IMR-90 (cell line): ENCODE results near the gene DLD. TPM values are rescaled to one million over a fixed set of nuclear protein-coding genes. Genes with fewer than 3 reads are reported as not detected.

ENCODE experiments used
- ATAC-seq: fragments of 200-7000 bp; cut with Tn5 transposase; 2 replicates; pipeline ENCODE4 v1.9.1; 2020; ENCODE audit warnings: low read depth, mild to moderate bottlenecking, moderate library complexity
- BruUV-seq: library from RNA; stranded (reverse); fragments of 400-500 nt; replicated peaks from 2 replicates; lab custom pipeline; 2021; lab: Mats Ljungman, UMichigan
- CTCF ChIA-PET: fragments of 300-600 bp; formaldehyde crosslinking; extraction: SDS; loops from one replicate; lab custom pipeline; 2021; ENCODE audit warnings: antibody characterized with exemption; lab: Yijun Ruan, JAX
- POLR2A ChIA-PET: fragments of 300-600 bp; sonication (Branson Sonifier 250); formaldehyde crosslinking; loops from one replicate; lab custom pipeline; 2022; ENCODE audit warnings: antibody characterized with exemption; ENCODE audit not compliant: unreplicated experiment; lab: Charles Lee
- DNase-seq: peaks from one replicate; pipeline ENCODE4 v3.0.0; 2013
- H2AFZ ChIP-seq: replicated peaks from 2 replicates; pipeline ENCODE3; 2013; ENCODE audit warnings: low read length, mild to moderate bottlenecking; ENCODE audit not compliant: poor library complexity
- H2AK5ac ChIP-seq: 2 replicates; pipeline ENCODE4 v1.6.1; 2013; ENCODE audit warnings: low read depth, low read length, inconsistent platforms
- H2AK9ac ChIP-seq: replicated peaks from 2 replicates; pipeline ENCODE3; 2013; ENCODE audit warnings: mild to moderate bottlenecking, low read depth, low read length, moderate library complexity; ENCODE audit not compliant: poor library complexity
- H2BK120ac ChIP-seq: 2 replicates; pipeline ENCODE4 v1.6.1; 2013; ENCODE audit warnings: low read depth, low read length, inconsistent platforms
- H2BK15ac ChIP-seq: 3 replicates; pipeline ENCODE4 v1.6.1; 2013; ENCODE audit warnings: low read depth, low read length, inconsistent platforms
- H2BK20ac ChIP-seq: 2 replicates; pipeline ENCODE4 v1.6.1; 2013; ENCODE audit warnings: low read depth, mild to moderate bottlenecking, inconsistent platforms, low read length, moderate library complexity
- H2BK5ac ChIP-seq: 2 replicates; pipeline ENCODE4 v1.6.1; 2013; ENCODE audit warnings: mild to moderate bottlenecking, low read depth, low read length, inconsistent platforms; ENCODE audit not compliant: poor library complexity, severe bottlenecking
- H3K14ac ChIP-seq: replicated peaks from 2 replicates; pipeline ENCODE4 v1.6.1; 2013; ENCODE audit warnings: low read depth, low read length, inconsistent platforms
- H3K18ac ChIP-seq: 2 replicates; pipeline ENCODE4 v1.6.1; 2013; ENCODE audit warnings: low read depth, low read length, control low read depth
- H3K23ac ChIP-seq: 2 replicates; pipeline ENCODE4 v1.6.1; 2013; ENCODE audit warnings: low read depth, low read length, inconsistent platforms
- H3K27ac ChIP-seq: 2 replicates; pipeline ENCODE4 v1.5.1; 2013; ENCODE audit warnings: mild to moderate bottlenecking, control low read depth, low read length; ENCODE audit not compliant: insufficient read depth
- H3K27me3 ChIP-seq: 2 replicates; pipeline ENCODE4 v1.6.1; 2013; ENCODE audit warnings: low read length; ENCODE audit not compliant: control insufficient read depth, insufficient read depth
- H3K36me3 ChIP-seq: 2 replicates; pipeline ENCODE4 v1.6.1; 2013; ENCODE audit warnings: low read length, mixed read lengths; ENCODE audit not compliant: control insufficient read depth, insufficient read depth
- H3K4ac ChIP-seq: 2 replicates; pipeline ENCODE4 v1.6.1; 2013; ENCODE audit warnings: low read depth, low read length, inconsistent platforms
- H3K4me1 ChIP-seq: 2 replicates; pipeline ENCODE4 v1.6.1; 2013; ENCODE audit warnings: low read length, mixed read lengths; ENCODE audit not compliant: control insufficient read depth, insufficient read depth
- H3K4me2 ChIP-seq: 2 replicates; pipeline ENCODE4 v1.6.1; 2013; ENCODE audit warnings: low read depth, mild to moderate bottlenecking, control low read depth, low read length, moderate library complexity
- H3K4me3 ChIP-seq: 2 replicates; pipeline ENCODE4 v1.5.1; 2013; ENCODE audit warnings: low read depth, mild to moderate bottlenecking, control low read depth, low read length, moderate library complexity; ENCODE audit not compliant: insufficient read depth
- H3K56ac ChIP-seq: 2 replicates; pipeline ENCODE4 v1.6.1; 2013; ENCODE audit warnings: low read length, inconsistent platforms; ENCODE audit not compliant: insufficient read depth; ENCODE audit errors: extremely low read depth
- H3K79me1 ChIP-seq, 2 experiments: 2 replicates each; pipeline ENCODE4 v1.6.1; 2013; ENCODE audit warnings: low read length in 2 of 2, inconsistent platforms in 1 of 2, low read depth in 1 of 2
- H3K9ac ChIP-seq: 2 replicates; pipeline ENCODE4 v1.6.1; 2013; ENCODE audit warnings: low read depth, low read length, control low read depth
- H3K9me1 ChIP-seq: 2 replicates; pipeline ENCODE4 v1.6.1; 2013; ENCODE audit warnings: low read length, inconsistent platforms; ENCODE audit not compliant: insufficient read depth
- H3K9me3 ChIP-seq: 2 replicates; pipeline ENCODE4 v1.6.1; 2013; ENCODE audit warnings: low read length; ENCODE audit not compliant: control insufficient read depth, insufficient read depth
- H4K20me1 ChIP-seq: 2 replicates; pipeline ENCODE4 v1.6.1; 2013; ENCODE audit warnings: low read length, inconsistent platforms; ENCODE audit not compliant: insufficient read depth
- H4K5ac ChIP-seq: 2 replicates; pipeline ENCODE4 v1.6.1; 2013; ENCODE audit warnings: mild to moderate bottlenecking, low read depth, low read length, control low read depth
- H4K8ac ChIP-seq, 2 experiments: 2 replicates each; pipeline ENCODE4 v1.6.1; 2013; ENCODE audit warnings: low read depth in 2 of 2, low read length in 2 of 2, control low read depth in 1 of 2, inconsistent platforms in 1 of 2
- H4K91ac ChIP-seq: 2 replicates; pipeline ENCODE4 v1.6.1; 2013; ENCODE audit warnings: low read depth, low read length, inconsistent platforms; ENCODE audit not compliant: insufficient read depth
- BHLHE40 ChIP-seq: fragments of 150-350 bp; IDR thresholded peaks from 2 replicates; pipeline ENCODE4 v1.6.1; 2016; ENCODE audit warnings: mild to moderate bottlenecking, low read depth, low read length
- CEBPB ChIP-seq: IDR thresholded peaks from 2 replicates; pipeline ENCODE4 v1.6.1; 2012; ENCODE audit warnings: low read depth, low read length, improper control_type of control experiment
- CHD1 ChIP-seq: IDR thresholded peaks from 2 replicates; pipeline ENCODE4 v1.6.1; 2012; ENCODE audit warnings: low read depth, low read length, improper control_type of control experiment
- FOS ChIP-seq: fragments of 150-350 bp; IDR thresholded peaks from 2 replicates; pipeline ENCODE4 v1.6.1; 2016; ENCODE audit warnings: low read depth, low read length
- MAFK ChIP-seq: IDR thresholded peaks from 2 replicates; pipeline ENCODE4 v1.6.1; 2012; ENCODE audit warnings: low read depth, low read length, improper control_type of control experiment
- MAZ ChIP-seq: IDR thresholded peaks from 2 replicates; pipeline ENCODE4 v1.6.1; 2012; ENCODE audit warnings: low read depth, mild to moderate bottlenecking, low read length, improper control_type of control experiment, moderate library complexity, borderline replicate concordance
- MXI1 ChIP-seq: IDR thresholded peaks from 2 replicates; pipeline ENCODE4 v1.6.1; 2012; ENCODE audit warnings: low read depth, mild to moderate bottlenecking, low read length, moderate library complexity, borderline replicate concordance
- NFE2L2 ChIP-seq: fragments of 150-350 bp; IDR thresholded peaks from 2 replicates; pipeline ENCODE4 v1.6.1; 2016; ENCODE audit warnings: low read depth, mild to moderate bottlenecking, low read length
- POLR2A ChIP-seq: IDR thresholded peaks from 2 replicates; pipeline ENCODE4 v1.6.1; 2012; ENCODE audit warnings: mild to moderate bottlenecking, low read depth, low read length
- RAD21 ChIP-seq: IDR thresholded peaks from 2 replicates; pipeline ENCODE4 v1.6.1; 2012; ENCODE audit warnings: low read length, improper control_type of control experiment
- RCOR1 ChIP-seq: IDR thresholded peaks from 2 replicates; pipeline ENCODE4 v1.6.1; 2012; ENCODE audit warnings: mild to moderate bottlenecking, low read length, improper control_type of control experiment; ENCODE audit not compliant: insufficient replicate concordance
- RFX5 ChIP-seq: IDR thresholded peaks from 2 replicates; pipeline ENCODE4 v1.8.0; 2012; ENCODE audit warnings: low read depth, mild to moderate bottlenecking, low read length, moderate library complexity
- SMC3 ChIP-seq: fragments of 150-350 bp; IDR thresholded peaks from 2 replicates; pipeline ENCODE4 v1.6.1; 2016; ENCODE audit warnings: low read depth, mild to moderate bottlenecking, antibody characterized with exemption, low read length, moderate library complexity
- WGBS, 2 experiments: methylation state at CpG; one replicate each; pipeline versions ENCODE4 v1.1.5 to v1.1.7; 2013; ENCODE audit warnings: missing lambda C conversion rate in 2 of 2; ENCODE audit not compliant: insufficient read length in 1 of 2; ENCODE audit errors: extremely low coverage in 2 of 2; 5-methylcytosine and 5-hydroxymethylcytosine counted together
- dilution Hi-C: fragments of 300-500 bp; cut with HindIII; formaldehyde crosslinking; loops from one replicate; pipeline ENCODE4 v1.14.3; 2018; ENCODE audit warnings: low sequenced_read_pairs; ENCODE audit not compliant: unreplicated experiment
- in situ Hi-C: fragments of 300-500 bp; cut with MboI; formaldehyde crosslinking; loops from 3 replicates; pipeline ENCODE4 v1.14.3; 2019; ENCODE audit warnings: low sequenced_read_pairs, inconsistent platforms, mixed read lengths
- intact Hi-C: fragments of 100-400 bp; cut with micrococcal nuclease; formaldehyde crosslinking; loops from 2 replicates; pipeline ENCODE4 v1.10.0; 2022
- polyA plus RNA-seq, 3 experiments: library from polyadenylated mRNA; depleted of rRNA; stranded (reverse); fragments of >200 nt; gene quantifications; 2 replicates each; pipeline ENCODE4 v1.2.3, GENCODE V29; 2012; ENCODE audit warnings: low replicate concordance in 1 of 3
- total RNA-seq: library from RNA; depleted of rRNA; stranded (reverse); fragments of >200 nt; gene quantifications from 2 replicates; pipeline ENCODE4 v1.2.3, GENCODE V29; 2012
- TF ChIP-seq, protein P1 (sequence below): fragments of 150-350 bp; IDR thresholded peaks from 2 replicates; pipeline ENCODE4 v1.6.1; 2016; ENCODE audit warnings: low read depth, mild to moderate bottlenecking, low read length, moderate library complexity, borderline replicate concordance
- TF ChIP-seq, protein P2 (sequence below): conservative IDR thresholded peaks from 2 replicates; pipeline ENCODE4 v1.5.1; 2012; ENCODE audit warnings: mild to moderate bottlenecking, low read depth, low read length, improper control_type of control experiment
- TF ChIP-seq, protein P3 (sequence below): fragments of 150-350 bp; IDR thresholded peaks from 2 replicates; pipeline ENCODE4 v1.6.1; 2017; ENCODE audit warnings: mild to moderate bottlenecking, antibody characterized with exemption, low read length, low read depth

DLD gene
- total and polyA plus RNA-seq, 2 of the 4 experiments (the other 2 are of a cell fraction) = 121 to 361 TPM

DNA sequence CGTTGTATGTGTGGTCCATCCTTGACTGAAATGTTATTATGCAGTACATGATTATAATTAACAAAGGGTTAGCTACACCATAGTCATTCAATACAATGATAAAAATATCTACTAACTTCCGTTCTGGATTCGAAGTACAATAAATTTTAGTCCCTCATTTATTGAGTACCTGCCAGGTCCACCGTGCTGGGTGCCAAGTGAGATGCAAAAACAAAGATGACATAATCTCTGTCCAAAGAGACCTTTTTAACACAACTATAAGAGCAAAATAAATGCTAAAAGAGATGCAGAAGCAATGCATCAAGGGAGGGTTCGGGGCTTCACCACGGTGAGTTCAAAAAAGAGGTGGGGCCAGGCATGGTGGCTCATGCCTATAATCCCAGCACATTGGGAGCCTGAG, 78.9 kb downstream of the DLD start:
- H3K18ac ChIP-seq = no peak overlapping the region
- H4K91ac ChIP-seq = no peak overlapping the region
- no peak overlapping the region for H3K4me2 ChIP-seq
- no peak overlapping the region for H2BK5ac ChIP-seq
- no peak overlapping the region for H3K27ac ChIP-seq
- no peak overlapping the region for H2AFZ ChIP-seq
- H4K8ac ChIP-seq = no peak overlapping the region
- no peak overlapping the region for H2BK120ac ChIP-seq
- H3K9me1 ChIP-seq = peaks cover 22% of the 10 kb centered on the region
- H3K36me3 ChIP-seq = peaks cover 53% of the 10 kb centered on the region
- H2AK5ac ChIP-seq = no peak overlapping the region
- H3K27me3 ChIP-seq = no peaks in the 10 kb centered on the region
- H3K4me1 ChIP-seq = peaks cover 7% of the 10 kb centered on the region
- H3K56ac ChIP-seq = no peak overlapping the region
- TF ChIP-seq CHD1 = no peak
- TF ChIP-seq FOS = no peak
- TF ChIP-seq, protein P1, sequence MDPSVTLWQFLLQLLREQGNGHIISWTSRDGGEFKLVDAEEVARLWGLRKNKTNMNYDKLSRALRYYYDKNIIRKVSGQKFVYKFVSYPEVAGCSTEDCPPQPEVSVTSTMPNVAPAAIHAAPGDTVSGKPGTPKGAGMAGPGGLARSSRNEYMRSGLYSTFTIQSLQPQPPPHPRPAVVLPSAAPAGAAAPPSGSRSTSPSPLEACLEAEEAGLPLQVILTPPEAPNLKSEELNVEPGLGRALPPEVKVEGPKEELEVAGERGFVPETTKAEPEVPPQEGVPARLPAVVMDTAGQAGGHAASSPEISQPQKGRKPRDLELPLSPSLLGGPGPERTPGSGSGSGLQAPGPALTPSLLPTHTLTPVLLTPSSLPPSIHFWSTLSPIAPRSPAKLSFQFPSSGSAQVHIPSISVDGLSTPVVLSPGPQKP = no peak
- no peak for TF ChIP-seq RFX5
- no peak for TF ChIP-seq RCOR1
- TF ChIP-seq BHLHE40 = no peak
- no peak for TF ChIP-seq RAD21
- no peak for TF ChIP-seq NFE2L2
- TF ChIP-seq, protein P2, sequence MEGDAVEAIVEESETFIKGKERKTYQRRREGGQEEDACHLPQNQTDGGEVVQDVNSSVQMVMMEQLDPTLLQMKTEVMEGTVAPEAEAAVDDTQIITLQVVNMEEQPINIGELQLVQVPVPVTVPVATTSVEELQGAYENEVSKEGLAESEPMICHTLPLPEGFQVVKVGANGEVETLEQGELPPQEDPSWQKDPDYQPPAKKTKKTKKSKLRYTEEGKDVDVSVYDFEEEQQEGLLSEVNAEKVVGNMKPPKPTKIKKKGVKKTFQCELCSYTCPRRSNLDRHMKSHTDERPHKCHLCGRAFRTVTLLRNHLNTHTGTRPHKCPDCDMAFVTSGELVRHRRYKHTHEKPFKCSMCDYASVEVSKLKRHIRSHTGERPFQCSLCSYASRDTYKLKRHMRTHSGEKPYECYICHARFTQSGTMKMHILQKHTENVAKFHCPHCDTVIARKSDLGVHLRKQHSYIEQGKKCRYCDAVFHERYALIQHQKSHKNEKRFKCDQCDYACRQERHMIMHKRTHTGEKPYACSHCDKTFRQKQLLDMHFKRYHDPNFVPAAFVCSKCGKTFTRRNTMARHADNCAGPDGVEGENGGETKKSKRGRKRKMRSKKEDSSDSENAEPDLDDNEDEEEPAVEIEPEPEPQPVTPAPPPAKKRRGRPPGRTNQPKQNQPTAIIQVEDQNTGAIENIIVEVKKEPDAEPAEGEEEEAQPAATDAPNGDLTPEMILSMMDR = no peak
- TF ChIP-seq, protein P3, sequence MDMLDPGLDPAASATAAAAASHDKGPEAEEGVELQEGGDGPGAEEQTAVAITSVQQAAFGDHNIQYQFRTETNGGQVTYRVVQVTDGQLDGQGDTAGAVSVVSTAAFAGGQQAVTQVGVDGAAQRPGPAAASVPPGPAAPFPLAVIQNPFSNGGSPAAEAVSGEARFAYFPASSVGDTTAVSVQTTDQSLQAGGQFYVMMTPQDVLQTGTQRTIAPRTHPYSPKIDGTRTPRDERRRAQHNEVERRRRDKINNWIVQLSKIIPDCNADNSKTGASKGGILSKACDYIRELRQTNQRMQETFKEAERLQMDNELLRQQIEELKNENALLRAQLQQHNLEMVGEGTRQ = no peak
- no peak for TF ChIP-seq SMC3
- no peak for TF ChIP-seq POLR2A
- TF ChIP-seq MXI1 = no peak
- no peak for TF ChIP-seq MAFK
- TF ChIP-seq CEBPB = no peak
- TF ChIP-seq MAZ = no peak
- WGBS, 2 experiments = no CpG with 5 or more reads among the region's 6 CpGs
- H2BK20ac ChIP-seq = no peak overlapping the region
- H2AK9ac ChIP-seq = no peak overlapping the region
- H4K20me1 ChIP-seq = peaks cover 18% of the 10 kb centered on the region
- CTCF ChIA-PET = no interaction called here
- H3K4me3 ChIP-seq = no peak overlapping the region
- no peak overlapping the region for H2BK15ac ChIP-seq
- peaks cover 4 to 44% of the 10 kb centered on the region in 2 experiments; a peak in 2 of 4 replicates for H3K79me1 ChIP-seq
- dilution Hi-C loops (no loop called here), in situ Hi-C loops (no loop called here), intact Hi-C loops (no loop called here)
- H3K9me3 ChIP-seq = no peaks in the 10 kb centered on the region
- no peak overlapping the region for H3K4ac ChIP-seq
- no peak overlapping the region for H3K23ac ChIP-seq
- POLR2A ChIA-PET = no interaction called here
- no TSS peak for BruUV-seq
- no peak overlapping the region for H3K9ac ChIP-seq
- DNase-seq (no peak), ATAC-seq (no peak)
- H3K14ac ChIP-seq = no peak overlapping the region
- H4K5ac ChIP-seq = no peak overlapping the region
